Progenitor cell of endocrine pancreas (in vitro differentiated cells): ENCODE results near the gene BATF2. TPM values are rescaled to one million over a fixed set of nuclear protein-coding genes. Genes with fewer than 3 reads are reported as not detected.

Experiments
- DNase-seq: peaks from one replicate; pipeline ENCODE4 v3.0.0; 2021; ENCODE audit warnings: low spot score; ENCODE audit not compliant: unreplicated experiment
- H3K27ac Mint-ChIP-seq: 2 replicates; pipeline ENCODE4 v1.8.0; 2021; ENCODE audit warnings: mild to moderate bottlenecking, moderate library complexity, mixed read lengths
- H3K27me3 Mint-ChIP-seq: 2 replicates; pipeline ENCODE4 v1.8.0; 2021; ENCODE audit warnings: mixed read lengths
- H3K36me3 Mint-ChIP-seq: 2 replicates; pipeline ENCODE4 v1.8.0; 2022; ENCODE audit warnings: mixed read lengths; ENCODE audit not compliant: insufficient read depth
- H3K4me1 Mint-ChIP-seq: 2 replicates; pipeline ENCODE4 v1.8.0; 2021; ENCODE audit warnings: low read depth, mixed read lengths
- H3K4me3 Mint-ChIP-seq: 2 replicates; pipeline ENCODE4 v1.8.0; 2021; ENCODE audit warnings: low read depth, mild to moderate bottlenecking, moderate library complexity, mixed read lengths
- H3K9me3 Mint-ChIP-seq: 2 replicates; pipeline ENCODE4 v1.8.0; 2021; ENCODE audit warnings: low read depth, mixed read lengths
- total RNA-seq: library from RNA; stranded (reverse); gene quantifications from 2 replicates; pipeline ENCODE4 v1.2.1, GENCODE V29; 2021
- TF ChIP-seq, protein P1 (sequence below): fragments of 200-600 bp; sonication (generic); IDR thresholded peaks from one replicate; pipeline ENCODE4 v1.5.0; 2021; ENCODE audit warnings: antibody characterized with exemption, mild to moderate bottlenecking; ENCODE audit not compliant: unreplicated experiment

The BATF2 gene
- total RNA-seq, 1 donor from 2014 or later, result 0.53 TPM

DNA sequence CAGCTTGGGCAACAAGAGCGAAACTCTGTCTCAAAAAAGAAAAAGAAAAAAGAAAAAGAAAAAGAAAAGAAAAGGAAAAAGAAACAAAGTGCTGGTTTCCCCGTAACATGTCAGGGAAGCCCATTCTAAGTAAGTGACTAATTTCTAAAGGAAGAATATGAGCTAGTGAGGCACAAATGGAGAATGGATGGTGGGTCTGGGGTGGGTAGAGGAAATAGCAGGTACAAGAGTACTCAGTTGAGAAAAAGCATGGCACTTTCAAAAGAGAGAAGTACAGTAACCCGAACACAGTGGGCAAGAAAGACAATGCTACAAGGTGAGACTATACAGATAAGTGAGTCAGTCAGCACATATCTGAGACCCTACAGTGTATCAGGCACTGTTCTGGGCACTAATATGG is 29.4 kb downstream of the BATF2 start:
- no peak for DNase-seq
- Mint-ChIP-seq H3K36me3 (no peaks in the 10 kb centered on the region), H3K9me3 (no peaks in the 10 kb centered on the region), H3K27ac (no peak overlapping the region), H3K4me3 (no peak overlapping the region), H3K4me1 (no peaks in the 10 kb centered on the region), H3K27me3 (peaks cover 26% of the 10 kb centered on the region)
- TF ChIP-seq, protein P1, sequence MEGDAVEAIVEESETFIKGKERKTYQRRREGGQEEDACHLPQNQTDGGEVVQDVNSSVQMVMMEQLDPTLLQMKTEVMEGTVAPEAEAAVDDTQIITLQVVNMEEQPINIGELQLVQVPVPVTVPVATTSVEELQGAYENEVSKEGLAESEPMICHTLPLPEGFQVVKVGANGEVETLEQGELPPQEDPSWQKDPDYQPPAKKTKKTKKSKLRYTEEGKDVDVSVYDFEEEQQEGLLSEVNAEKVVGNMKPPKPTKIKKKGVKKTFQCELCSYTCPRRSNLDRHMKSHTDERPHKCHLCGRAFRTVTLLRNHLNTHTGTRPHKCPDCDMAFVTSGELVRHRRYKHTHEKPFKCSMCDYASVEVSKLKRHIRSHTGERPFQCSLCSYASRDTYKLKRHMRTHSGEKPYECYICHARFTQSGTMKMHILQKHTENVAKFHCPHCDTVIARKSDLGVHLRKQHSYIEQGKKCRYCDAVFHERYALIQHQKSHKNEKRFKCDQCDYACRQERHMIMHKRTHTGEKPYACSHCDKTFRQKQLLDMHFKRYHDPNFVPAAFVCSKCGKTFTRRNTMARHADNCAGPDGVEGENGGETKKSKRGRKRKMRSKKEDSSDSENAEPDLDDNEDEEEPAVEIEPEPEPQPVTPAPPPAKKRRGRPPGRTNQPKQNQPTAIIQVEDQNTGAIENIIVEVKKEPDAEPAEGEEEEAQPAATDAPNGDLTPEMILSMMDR, result no peak

DNA sequence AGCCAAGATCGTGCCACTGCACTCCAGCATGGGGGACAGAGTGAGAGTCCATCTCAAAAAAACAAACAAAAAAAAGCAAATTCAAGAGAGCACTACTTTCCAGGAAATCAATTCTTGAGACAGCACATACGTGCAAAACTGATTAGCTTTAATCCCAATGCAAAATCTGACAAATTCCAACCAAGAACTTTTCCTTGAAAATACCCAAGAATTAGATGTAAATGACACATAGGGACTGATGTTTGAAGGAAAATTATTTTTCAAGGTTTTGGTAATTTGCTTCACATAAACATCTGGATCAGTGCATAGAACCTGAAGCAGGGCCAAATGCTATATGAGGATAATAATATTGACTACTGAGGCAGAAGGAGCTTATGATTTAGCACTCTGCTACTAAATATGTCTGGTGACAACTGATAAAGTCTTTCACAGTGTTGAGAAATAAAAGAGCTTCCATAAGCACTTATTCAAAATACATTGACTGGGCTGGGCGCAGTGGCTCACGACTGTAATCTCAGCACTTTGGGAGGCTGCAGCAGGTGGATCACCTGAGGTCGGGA is 33.6 kb downstream of the BATF2 start:
- H3K36me3 Mint-ChIP-seq, result no peaks in the 10 kb centered on the region
- no peak overlapping the region for H3K4me3 Mint-ChIP-seq
- no peaks in the 10 kb centered on the region for H3K4me1 Mint-ChIP-seq
- H3K27ac Mint-ChIP-seq, result no peak overlapping the region
- peaks cover 24% of the 10 kb centered on the region for H3K27me3 Mint-ChIP-seq
- no peaks in the 10 kb centered on the region for H3K9me3 Mint-ChIP-seq
- no peak for DNase-seq
- TF ChIP-seq, protein P1, result no peak

GRCh38 chr11:64960719-64961118 is 36.1 kb downstream of the BATF2 start:
- Mint-ChIP-seq H3K4me1 (no peaks in the 10 kb centered on the region), H3K9me3 (no peaks in the 10 kb centered on the region), H3K27ac (no peak overlapping the region), H3K4me3 (no peak overlapping the region), H3K27me3 (peaks cover 18% of the 10 kb centered on the region), H3K36me3 (no peaks in the 10 kb centered on the region)
- TF ChIP-seq, protein P1, result no peak
- no peak for DNase-seq

DNA sequence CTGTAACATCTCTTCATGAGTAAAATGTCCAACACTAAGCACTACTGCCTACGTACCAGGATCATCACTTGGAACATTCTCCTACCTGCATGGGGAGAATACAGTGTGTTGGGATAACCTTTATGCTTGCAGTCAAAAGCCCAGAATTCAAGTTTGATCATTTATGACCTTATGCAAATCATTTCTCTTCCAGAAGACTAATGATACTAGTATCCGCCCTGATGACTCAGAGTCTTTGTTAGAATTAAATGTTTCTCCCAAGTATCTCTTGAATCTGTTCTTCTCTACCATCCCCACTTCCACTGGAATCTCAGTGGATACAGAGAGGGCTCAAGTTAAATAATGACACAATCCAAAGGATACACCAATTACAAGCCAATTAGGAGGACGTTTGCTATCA is 37.3 kb downstream of the BATF2 start:
- Mint-ChIP-seq H3K27ac (no peak overlapping the region), H3K4me1 (no peaks in the 10 kb centered on the region), H3K9me3 (no peaks in the 10 kb centered on the region), H3K36me3 (no peaks in the 10 kb centered on the region), H3K27me3 (peaks cover 18% of the 10 kb centered on the region), H3K4me3 (no peak overlapping the region)
- TF ChIP-seq, protein P1, result no peak
- no peak for DNase-seq

- Mint-ChIP-seq H3K27me3 (peaks cover 14% of the 10 kb centered on the region), H3K4me3 (no peak overlapping the region), H3K27ac (no peak overlapping the region), H3K36me3 (no peaks in the 10 kb centered on the region), H3K9me3 (no peaks in the 10 kb centered on the region), H3K4me1 (no peaks in the 10 kb centered on the region)
- no peak for DNase-seq
- TF ChIP-seq, protein P1, result no peak
These were observed 42.6 kb downstream of the BATF2 start for GRCh38 chr11:64954201-64954600.
